Measurements from ENCODE around the gene SELENOO. TPM values are rescaled to one million over a fixed set of nuclear protein-coding genes. Genes with fewer than 3 reads are reported as not detected.

Gene SELENOO
- polyA plus RNA-seq, 1 of the 3 experiments (the other 2 are of a cell fraction): 26.7 TPM

DNA sequence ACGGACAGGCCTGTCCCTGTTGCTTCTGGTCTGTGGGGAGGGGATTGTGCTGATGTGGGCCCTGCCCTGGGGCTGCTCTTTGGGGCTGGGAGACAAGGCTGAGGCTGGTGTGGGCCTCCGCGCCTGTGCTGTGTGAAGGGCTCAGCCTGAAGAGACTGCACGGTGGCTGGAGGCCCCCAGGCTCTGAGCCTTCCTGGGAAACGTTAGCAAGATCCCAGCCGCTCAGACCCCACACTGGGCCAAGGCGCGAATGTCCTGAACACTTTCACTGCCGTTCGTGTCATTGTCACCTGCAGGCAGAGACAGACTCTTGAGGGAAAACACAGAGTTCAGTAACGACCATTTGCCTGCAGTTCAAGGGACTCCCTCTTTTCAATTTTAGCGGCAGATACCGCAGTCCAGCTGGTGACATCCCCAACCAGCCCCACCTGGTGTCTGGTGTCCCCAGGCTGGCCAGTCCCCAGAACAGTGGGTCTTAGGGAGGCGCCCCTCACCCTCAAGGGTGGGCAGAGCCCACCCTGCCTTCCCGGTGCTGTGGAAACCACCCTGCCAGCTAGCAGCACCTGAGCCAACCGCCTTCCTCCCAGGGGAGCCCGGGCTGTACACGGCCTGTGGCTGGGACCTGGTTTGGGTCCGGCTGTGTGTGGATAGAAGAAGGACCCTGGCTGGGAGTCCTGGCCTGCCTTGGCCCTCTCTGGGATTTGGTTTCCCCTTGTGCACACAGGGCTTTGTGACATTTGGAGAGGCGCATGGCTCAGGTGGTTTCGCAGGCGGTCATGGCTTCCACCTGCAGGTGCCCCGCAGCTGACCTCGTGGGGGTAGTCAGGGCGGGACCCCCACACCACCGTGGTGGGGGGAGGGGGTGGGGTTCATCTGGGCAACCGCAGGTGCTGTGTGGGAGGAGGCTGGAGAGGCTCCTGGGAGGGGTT, 24.6 kb upstream of the SELENOO start:
- WGBS (ENCODE audit: low lambda C conversion rate): 84% methylated on average over 18 of the region's 27 CpGs
- ChIA-PET POLR2A (interaction anchor here (0.6 kb wide), 1 partner anchor 287 kb away, joined by 3 read pairs; no protein-coding TSS in a partner anchor), CTCF (interaction anchor here (1.7 kb wide), 1 partner anchor 15 kb away, joined by 5 read pairs; no protein-coding TSS in a partner anchor)

DNA sequence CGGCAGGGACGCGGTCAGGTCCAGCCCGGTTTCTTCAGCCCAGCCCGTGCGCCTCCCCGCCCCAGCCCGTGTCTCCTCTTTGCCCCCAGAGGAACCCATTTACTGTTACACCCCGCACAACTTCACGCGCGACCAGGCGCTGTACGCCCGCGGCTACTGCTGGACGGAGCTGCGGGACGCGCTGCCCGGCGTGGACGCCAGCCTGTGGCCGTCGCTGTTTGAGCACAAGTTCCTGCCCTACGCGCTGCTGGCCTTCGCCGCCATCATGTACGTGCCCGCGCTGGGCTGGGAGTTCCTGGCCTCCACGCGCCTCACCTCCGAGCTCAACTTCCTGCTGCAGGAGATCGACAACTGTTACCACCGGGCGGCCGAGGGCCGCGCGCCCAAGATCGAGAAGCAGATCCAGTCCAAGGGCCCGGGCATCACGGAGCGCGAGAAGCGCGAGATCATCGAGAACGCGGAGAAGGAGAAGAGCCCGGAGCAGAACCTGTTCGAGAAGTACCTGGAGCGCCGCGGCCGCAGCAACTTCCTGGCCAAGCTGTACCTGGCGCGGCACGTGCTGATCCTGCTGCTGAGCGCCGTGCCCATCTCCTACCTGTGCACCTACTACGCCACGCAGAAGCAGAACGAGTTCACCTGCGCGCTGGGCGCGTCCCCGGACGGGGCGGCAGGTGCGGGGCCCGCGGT, 23.8 kb upstream of the SELENOO start:
- Histone ChIP-seq H3K9me3 (no peaks in the 10 kb centered on the region), H3K27ac (ENCODE audit: low read depth in 2 of 2, low read length in 1 of 2) (no peak overlapping the region), H3K9me2 (no peaks in the 10 kb centered on the region), H2AFZ (ENCODE audit: low read depth) (no peak overlapping the region), H3K4me3 (ENCODE audit: low read depth in 2 of 2, low read length in 1 of 2) (no peak overlapping the region), H3F3A (replicated peaks; ENCODE audit: insufficient read depth) (no peaks in the 10 kb centered on the region), H3K27me3 (ENCODE audit: insufficient read depth) (no peaks in the 10 kb centered on the region), H4K20me1 (ENCODE audit: insufficient read depth) (no peaks in the 10 kb centered on the region), H3K4me1 (ENCODE audit: control insufficient read depth in 1 of 2, insufficient read depth in 2 of 2, low read depth in 1 of 2, low read length in 1 of 2) (no peaks in the 10 kb centered on the region), H3K9ac (no peak overlapping the region), H3K36me3 (replicated peaks in 1 of 2; ENCODE audit: control insufficient read depth in 1 of 2, insufficient read depth in 2 of 2, low read length in 1 of 2) (no peaks in the 10 kb centered on the region), H3K79me2 (ENCODE audit: insufficient read depth) (no peaks in the 10 kb centered on the region), H3K4me2 (no peak overlapping the region)
- WGBS (ENCODE audit: low lambda C conversion rate): 97% methylated on average over 70 of the region's 76 CpGs
- no peak for DNase-seq
- POLR2A ChIA-PET: no interaction called here
- TF ChIP-seq, protein P1, sequence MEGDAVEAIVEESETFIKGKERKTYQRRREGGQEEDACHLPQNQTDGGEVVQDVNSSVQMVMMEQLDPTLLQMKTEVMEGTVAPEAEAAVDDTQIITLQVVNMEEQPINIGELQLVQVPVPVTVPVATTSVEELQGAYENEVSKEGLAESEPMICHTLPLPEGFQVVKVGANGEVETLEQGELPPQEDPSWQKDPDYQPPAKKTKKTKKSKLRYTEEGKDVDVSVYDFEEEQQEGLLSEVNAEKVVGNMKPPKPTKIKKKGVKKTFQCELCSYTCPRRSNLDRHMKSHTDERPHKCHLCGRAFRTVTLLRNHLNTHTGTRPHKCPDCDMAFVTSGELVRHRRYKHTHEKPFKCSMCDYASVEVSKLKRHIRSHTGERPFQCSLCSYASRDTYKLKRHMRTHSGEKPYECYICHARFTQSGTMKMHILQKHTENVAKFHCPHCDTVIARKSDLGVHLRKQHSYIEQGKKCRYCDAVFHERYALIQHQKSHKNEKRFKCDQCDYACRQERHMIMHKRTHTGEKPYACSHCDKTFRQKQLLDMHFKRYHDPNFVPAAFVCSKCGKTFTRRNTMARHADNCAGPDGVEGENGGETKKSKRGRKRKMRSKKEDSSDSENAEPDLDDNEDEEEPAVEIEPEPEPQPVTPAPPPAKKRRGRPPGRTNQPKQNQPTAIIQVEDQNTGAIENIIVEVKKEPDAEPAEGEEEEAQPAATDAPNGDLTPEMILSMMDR (IDR thresholded peaks at IDR 0.05): no peak
- TF ChIP-seq FOSL2 (IDR thresholded peaks at IDR 0.05; ENCODE audit: borderline replicate concordance, low read depth) (no peak), POLR2AphosphoS5 (IDR thresholded peaks at IDR 0.05; ENCODE audit: low read depth, low read length) (no peak), EZH2phosphoT487 (IDR thresholded peaks at IDR 0.05; ENCODE audit: borderline replicate concordance, low read depth) (no peak), RCOR1 (IDR thresholded peaks at IDR 0.05; ENCODE audit: low read length) (no peak), RAD21 (IDR thresholded peaks at IDR 0.05; ENCODE audit: low read length) (no peak), SIN3A (IDR thresholded peaks at IDR 0.05; ENCODE audit: borderline replicate concordance, low read depth, low read length) (no peak), GABPA (IDR thresholded peaks at IDR 0.05; ENCODE audit: low read depth) (no peak)
- TF ChIP-seq, protein P2, sequence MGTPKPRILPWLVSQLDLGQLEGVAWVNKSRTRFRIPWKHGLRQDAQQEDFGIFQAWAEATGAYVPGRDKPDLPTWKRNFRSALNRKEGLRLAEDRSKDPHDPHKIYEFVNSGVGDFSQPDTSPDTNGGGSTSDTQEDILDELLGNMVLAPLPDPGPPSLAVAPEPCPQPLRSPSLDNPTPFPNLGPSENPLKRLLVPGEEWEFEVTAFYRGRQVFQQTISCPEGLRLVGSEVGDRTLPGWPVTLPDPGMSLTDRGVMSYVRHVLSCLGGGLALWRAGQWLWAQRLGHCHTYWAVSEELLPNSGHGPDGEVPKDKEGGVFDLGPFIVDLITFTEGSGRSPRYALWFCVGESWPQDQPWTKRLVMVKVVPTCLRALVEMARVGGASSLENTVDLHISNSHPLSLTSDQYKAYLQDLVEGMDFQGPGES (IDR thresholded peaks at IDR 0.05; ENCODE audit: low read depth, low read length): no peak
- TF ChIP-seq, protein P3, sequence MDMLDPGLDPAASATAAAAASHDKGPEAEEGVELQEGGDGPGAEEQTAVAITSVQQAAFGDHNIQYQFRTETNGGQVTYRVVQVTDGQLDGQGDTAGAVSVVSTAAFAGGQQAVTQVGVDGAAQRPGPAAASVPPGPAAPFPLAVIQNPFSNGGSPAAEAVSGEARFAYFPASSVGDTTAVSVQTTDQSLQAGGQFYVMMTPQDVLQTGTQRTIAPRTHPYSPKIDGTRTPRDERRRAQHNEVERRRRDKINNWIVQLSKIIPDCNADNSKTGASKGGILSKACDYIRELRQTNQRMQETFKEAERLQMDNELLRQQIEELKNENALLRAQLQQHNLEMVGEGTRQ (IDR thresholded peaks at IDR 0.05; ENCODE audit: borderline replicate concordance, low read depth, low read length): no peak
- CTCF ChIA-PET: no interaction called here

More for the DNA sequence above, 24.6 kb upstream of the SELENOO start:
- Histone ChIP-seq H3K9ac (no peak overlapping the region), H3K9me2 (no peaks in the 10 kb centered on the region), H4K20me1 (ENCODE audit: insufficient read depth) (no peaks in the 10 kb centered on the region), H3K36me3 (replicated peaks in 1 of 2; ENCODE audit: control insufficient read depth in 1 of 2, insufficient read depth in 2 of 2, low read length in 1 of 2) (no peaks in the 10 kb centered on the region), H2AFZ (ENCODE audit: low read depth) (no peak overlapping the region), H3F3A (replicated peaks; ENCODE audit: insufficient read depth) (no peaks in the 10 kb centered on the region), H3K4me1 (ENCODE audit: control insufficient read depth in 1 of 2, insufficient read depth in 2 of 2, low read depth in 1 of 2, low read length in 1 of 2) (no peaks in the 10 kb centered on the region; a peak in 1 of 4 replicates), H3K27me3 (ENCODE audit: insufficient read depth) (no peaks in the 10 kb centered on the region), H3K4me2 (no peak overlapping the region), H3K9me3 (no peaks in the 10 kb centered on the region), H3K4me3 (ENCODE audit: low read depth in 2 of 2, low read length in 1 of 2) (no peak overlapping the region), H3K79me2 (ENCODE audit: insufficient read depth) (no peaks in the 10 kb centered on the region), H3K27ac (ENCODE audit: low read depth in 2 of 2, low read length in 1 of 2) (no peak overlapping the region)
- TF ChIP-seq, protein P4, sequence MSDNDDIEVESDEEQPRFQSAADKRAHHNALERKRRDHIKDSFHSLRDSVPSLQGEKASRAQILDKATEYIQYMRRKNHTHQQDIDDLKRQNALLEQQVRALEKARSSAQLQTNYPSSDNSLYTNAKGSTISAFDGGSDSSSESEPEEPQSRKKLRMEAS (IDR thresholded peaks at IDR 0.05; ENCODE audit: low read depth): no peak
- TF ChIP-seq, protein P2 (IDR thresholded peaks at IDR 0.05; ENCODE audit: low read depth, low read length): no peak
- no peak for TF ChIP-seq TAF1 (IDR thresholded peaks at IDR 0.05; ENCODE audit: borderline replicate concordance, low read depth, low read length)
- no peak for TF ChIP-seq RFX5 (IDR thresholded peaks at IDR 0.05; ENCODE audit: low read length)
- no peak for DNase-seq
